Measurements from ENCODE around the gene AJAP1.

The AJAP1 gene

DNA sequence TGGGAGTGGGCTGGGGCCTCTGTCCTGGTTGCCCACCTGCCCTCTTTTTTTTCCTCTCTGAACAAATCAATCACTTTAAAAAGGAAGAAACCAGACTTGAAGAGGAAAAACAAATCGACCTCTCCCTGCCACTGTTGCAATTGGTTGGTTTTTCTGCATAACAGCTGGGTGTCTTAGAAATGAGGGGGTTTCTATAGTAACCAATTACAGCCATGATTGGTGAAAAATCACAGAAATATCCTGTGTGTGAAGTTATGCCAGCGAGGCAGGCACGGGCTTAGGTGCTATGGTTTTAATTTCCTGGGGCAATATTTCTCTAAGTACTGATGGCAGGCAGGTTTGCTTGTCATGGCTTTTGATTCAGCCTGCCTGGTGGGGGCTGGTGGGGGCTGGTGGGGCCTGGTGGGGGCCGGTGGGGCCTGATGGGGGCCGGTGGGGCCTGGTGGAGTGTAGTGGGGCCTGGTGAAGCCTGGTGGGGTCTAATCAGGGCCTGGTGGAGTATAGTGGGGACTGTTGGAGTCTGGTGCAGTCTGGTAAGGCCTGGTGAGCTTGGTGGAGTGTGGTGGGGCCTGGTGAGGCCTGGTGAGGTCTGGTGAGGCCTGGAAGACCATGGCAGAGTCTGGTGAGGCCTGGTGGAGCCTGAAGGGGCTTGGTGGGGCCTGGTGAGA lies 54.6 kb downstream of the AJAP1 start:
- DNase-seq, result no peak

- no peak for DNase-seq
Observed at GRCh38 chr1:4709641-4710040, 55.2 kb downstream of the AJAP1 start.

DNA sequence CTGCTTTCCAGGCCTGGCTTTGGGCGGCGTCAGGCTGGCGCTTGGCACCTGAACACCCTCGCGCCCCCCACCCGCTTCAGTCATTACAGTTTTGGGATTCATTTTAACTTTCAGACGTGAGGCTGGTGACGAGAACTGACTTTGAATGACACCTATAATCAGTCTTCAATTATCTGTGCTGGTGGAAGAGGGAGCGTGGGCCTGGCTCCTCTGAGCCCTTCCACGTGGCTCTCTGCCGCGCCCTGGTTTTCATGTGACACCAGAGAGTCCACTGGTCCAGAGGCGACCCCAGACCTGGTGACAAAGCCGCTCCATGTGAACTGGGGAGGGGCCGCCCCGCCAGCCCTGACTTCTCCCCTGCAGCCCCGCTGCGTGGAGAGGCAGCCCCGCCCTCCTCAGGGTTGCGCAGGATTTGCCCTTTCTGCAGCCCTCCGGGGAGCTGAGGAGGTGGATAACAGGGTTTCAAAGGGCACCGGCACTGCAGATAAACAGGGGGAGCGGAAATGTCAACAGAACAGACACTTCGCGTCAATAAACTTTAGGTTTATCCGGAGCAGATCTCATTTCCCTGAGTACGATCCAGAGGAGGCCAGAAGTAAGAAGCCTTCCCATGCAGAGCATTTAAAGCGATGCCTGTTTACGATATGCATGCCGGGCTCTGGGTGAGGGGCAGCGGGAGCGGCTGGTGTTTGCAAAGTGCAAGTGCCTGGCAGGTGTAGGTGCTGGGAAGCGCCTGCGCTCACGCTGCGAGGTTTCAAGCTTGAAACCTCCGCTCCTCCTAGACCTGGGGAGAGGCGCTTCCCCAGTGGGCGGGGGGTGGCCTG lies 56.4 kb downstream of the AJAP1 start:
- DNase-seq, result no peak

- no peak for DNase-seq
Observed at GRCh38 chr1:4711416-4712275, 57.2 kb downstream of the AJAP1 start.

DNA sequence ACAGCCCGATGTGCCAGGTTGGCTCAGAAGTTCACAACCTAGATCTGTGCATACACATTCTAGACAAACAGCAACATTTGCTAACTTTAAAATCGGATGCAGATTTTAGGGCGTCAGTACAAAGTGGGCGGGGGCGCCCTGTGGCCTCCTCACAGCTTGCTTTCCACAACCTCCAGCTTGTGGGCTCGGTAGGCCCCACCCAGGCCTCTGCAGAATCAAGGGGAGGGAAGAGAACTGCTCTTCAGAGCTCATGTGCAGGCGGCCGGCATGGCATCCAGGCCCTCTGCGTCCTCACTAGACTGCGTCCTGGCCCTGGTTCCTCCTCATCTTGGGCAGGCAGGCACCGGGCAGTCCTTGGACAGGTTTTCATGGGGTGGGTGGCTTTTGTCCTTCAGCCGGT lies 59.3 kb downstream of the AJAP1 start:
- no peak for DNase-seq

DNA sequence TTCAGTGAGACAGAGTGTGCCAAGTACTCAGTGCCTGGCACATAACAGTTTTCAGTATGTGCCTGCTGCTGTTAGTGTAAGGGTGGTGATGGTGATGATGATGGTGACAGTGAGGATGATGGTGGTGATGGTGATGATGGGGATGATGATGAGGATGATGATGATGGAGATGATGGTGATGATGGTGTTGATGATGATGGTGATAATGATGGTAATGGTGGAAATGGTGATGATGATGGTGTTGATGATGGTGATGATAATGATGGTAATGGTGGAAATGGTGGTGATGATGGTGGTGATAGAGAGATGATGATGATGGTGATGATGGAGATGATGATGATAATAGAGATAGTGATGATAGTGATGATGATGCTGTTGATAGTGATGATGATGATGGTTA lies 62.0 kb downstream of the AJAP1 start:
- no peak for DNase-seq

- DNase-seq, result no peak
Observed at GRCh38 chr1:4718071-4718470, 63.7 kb downstream of the AJAP1 start.

DNA sequence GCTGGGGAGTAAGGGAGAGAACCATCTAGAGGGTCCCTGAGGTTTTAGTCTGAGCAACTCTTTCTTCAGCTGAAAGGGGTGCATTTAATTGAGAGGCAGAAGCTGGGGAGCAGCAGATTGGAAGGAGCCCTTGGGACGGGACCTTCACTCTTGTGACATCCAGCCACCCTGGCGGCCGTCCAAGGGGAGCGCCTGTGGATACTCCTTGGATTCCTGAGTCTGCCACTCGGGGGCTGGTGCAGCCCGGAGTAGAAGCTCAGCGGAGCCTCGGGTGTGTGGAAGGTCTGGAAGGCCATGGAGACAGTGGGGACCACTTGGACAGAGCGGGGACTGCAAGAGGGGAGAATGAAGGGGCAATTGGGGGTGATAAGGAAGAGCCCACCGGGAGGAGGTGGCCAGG lies 68.7 kb downstream of the AJAP1 start:
- DNase-seq, result no peak

DNA sequence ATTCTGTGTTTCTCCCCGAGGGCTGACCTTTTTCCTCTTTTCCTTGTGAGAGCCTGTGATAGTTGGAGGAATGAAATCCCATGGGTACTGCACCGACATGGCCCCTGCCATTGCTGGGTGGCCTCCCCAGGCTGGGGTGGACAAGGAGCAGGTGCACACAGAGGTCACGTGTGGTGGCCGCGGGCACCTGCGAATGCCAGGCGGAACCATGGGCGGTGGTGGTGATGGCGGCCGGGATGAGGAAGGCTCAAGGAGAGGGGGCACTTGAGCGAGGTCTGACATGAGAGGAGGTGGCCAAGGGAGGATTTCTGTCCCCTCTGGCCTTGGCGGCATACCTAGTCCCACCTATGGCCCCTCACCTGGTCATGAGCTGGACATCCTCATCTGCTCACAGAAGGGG lies 69.6 kb downstream of the AJAP1 start:
- no peak for DNase-seq

DNA sequence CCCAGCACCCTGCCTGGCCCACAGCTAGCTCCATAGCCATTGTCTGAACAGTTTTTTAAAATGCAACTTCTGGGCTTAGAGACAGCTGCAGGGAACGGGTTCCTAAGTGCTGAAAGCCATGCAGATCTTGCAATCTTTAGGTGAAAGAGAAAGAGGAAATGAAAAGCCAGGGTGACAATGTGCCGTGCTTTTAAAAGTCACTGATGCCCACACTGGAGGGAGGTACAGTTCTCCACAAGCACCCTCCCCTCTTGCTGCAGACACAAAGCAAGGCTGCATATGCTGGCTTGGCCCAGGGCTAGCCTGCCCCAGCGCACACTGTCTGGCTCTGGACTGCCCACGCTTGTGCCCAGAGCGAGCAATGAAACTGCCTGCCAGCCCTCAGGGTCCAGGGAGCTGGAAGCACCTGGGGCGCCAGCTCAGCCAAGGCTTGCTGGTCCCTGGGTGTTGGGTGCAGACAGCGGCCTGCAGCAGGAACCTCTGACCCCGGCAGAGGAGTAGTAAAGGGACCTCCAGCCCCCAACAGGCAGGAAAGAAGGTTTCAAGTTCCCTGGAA lies 70.4 kb downstream of the AJAP1 start:
- no peak for DNase-seq

DNA sequence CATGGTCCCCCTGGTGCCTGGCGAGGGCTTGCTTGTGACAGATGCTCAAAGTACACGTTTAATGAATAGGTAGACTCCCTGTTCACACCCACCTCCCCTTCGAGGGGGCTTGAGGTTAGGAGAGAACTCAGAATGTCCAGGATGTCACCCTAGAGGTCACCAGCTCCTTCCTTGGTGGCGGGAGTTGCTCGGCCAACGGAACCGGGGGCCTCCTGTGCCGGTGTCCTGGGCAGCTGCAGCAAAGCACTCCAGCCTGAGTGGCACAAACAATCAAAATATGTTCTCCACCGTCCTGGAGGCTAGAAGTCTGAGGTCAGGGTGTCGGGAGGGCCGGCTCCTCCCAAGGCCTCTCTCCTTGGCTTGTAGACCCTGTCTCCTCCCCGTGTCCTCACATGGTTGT lies 71.0 kb downstream of the AJAP1 start:
- DNase-seq, result no peak

GRCh38 chr1:4726620-4727341 lies 72.4 kb downstream of the AJAP1 start:
- DNase-seq, result no peak

GRCh38 chr1:4728319-4729089 lies 74.1 kb downstream of the AJAP1 start:
- DNase-seq, result no peak

DNA sequence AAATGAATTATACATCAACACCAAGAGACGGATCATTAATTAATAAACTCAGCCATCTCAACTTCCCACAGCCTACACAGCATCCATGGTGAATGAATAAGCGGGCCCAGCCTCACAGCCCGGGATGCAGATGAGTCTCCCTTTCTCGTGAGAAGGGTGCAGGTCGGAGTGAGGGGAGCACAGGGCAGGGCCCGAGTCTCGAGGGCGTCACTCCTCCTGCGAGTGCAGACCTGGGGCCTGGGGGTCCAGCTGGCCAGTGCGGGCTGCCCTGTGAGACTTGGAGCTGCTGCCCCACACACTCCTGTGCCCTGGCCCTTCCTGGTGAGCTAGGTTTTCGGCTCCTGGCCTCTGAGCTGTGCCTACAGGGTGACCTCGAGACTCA lies 74.7 kb downstream of the AJAP1 start:
- DNase-seq, result no peak

DNA sequence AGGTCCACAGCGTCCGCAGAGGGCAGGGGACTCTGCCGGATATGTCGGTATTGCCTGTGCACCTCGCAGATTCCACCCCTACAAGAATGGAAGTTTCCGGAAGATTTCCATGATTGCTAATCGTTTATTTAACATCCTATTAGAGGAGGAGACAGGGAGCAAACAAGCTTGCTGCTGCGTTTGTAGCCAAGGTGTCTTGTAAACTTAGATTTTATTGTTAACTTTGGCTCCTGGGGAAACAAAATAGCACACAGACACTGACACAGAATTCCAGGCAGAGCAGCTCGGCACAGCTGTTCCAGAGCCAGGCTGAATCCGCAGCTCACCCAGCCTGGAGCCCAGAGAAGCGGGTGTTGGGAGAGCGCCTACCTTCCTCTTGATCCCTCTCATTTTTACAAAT lies 75.7 kb downstream of the AJAP1 start:
- DNase-seq, result no peak

GRCh38 chr1:4733446-4734177 lies 79.2 kb downstream of the AJAP1 start:
- no peak for DNase-seq

DNA sequence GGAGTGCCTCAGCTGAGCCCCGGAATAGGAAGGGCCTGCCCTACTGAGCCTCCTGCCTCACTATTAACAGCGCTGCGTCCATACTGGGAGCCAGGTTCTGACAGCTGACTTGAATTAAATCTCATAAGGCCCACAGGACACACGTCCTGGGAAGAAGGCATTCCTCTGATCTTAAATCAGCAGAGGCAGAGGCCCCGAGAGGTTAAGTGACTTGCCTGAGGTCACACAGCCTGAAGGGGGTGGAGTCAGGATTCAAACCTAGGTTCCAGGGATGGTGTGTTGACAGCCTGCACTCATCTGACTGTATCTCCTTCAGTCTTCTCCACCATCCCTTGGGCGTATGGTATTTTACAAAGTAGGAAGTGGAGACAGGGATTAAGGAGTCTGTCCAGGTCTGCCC lies 79.8 kb downstream of the AJAP1 start:
- DNase-seq, result no peak

DNA sequence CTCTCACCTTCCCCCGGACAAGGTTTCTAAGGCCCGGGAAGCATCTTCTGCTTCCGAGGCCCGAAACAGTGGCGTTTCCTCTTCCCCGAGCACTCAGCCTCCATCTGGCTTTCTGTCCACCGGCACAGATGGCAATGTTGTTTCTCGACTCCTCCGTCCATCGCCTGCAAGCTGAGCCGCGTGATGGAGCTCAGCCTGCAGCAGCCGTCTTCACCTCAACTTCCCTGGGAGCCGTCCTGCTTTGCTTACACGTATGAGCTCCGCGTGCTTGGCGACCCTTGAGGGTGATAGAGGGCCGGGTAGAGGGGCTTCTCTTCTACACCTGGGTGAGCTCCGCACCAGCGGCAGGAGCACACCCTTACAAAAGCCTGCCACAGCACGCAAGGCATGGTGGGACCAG lies 80.4 kb downstream of the AJAP1 start:
- no peak for DNase-seq

- DNase-seq, result no peak
Observed at GRCh38 chr1:4736254-4736653, 81.8 kb downstream of the AJAP1 start.

GRCh38 chr1:4741876-4742423 lies 87.5 kb downstream of the AJAP1 start:
- DNase-seq, result no peak
